Keratinocyte (primary cell): ENCODE results near the gene KHDC4.

ENCODE experiments used
- CTCF ChIP-seq, 3 experiments: IDR thresholded peaks in 1 of 3; conservative IDR thresholded peaks in 1 of 3; optimal IDR thresholded peaks in 1 of 3; 2 replicates in 2 of 3; 3 replicates in 1 of 3; pipeline versions ENCODE3 to v1.5.1; 2011; ENCODE audit warnings: low read length in 3 of 3, mild to moderate bottlenecking in 3 of 3, moderate library complexity in 2 of 3, control low read depth in 1 of 3, inconsistent platforms in 1 of 3; ENCODE audit not compliant: insufficient read depth in 2 of 3; ENCODE audit errors: extremely low read depth in 1 of 3
- EZH2 ChIP-seq: IDR thresholded peaks from one replicate; pipeline ENCODE4 v1.6.1; 2012; ENCODE audit warnings: inconsistent platforms, mild to moderate bottlenecking, low read length, moderate library complexity

GRCh38 chr1:155898888-155899287, 35.3 kb downstream of the KHDC4 start:
- TF ChIP-seq CTCF (optimal IDR thresholded peaks at IDR 0.05 in 1 of 3, IDR thresholded peaks at IDR 0.05 in 1 of 3, conservative IDR thresholded peaks at IDR 0.05 in 1 of 3; ENCODE audit: extremely low read depth in 1 of 3, insufficient read depth in 2 of 3, low read length in 3 of 3) (no peak), EZH2 (no peak)
